C4-2B (cell line): ENCODE results near the gene PARD3.

ENCODE experiments used
- CTCF ChIP-seq: fragments of 450-650 bp; conservative IDR thresholded peaks from 2 replicates; pipeline ENCODE4 v1.5.1; 2017; ENCODE audit warnings: mild to moderate bottlenecking
- ZFX ChIP-seq: fragments of 450-650 bp; IDR thresholded peaks from 2 replicates; pipeline ENCODE4 v1.6.1; 2017

- no peak for TF ChIP-seq CTCF
- TF ChIP-seq ZFX = no peak
These were observed 257.0 kb downstream of the PARD3 start for GRCh38 chr10:34558093-34558583.
